GM23338 (cell line): ENCODE data around the gene TRIO. TPM values are rescaled to one million over a fixed set of nuclear protein-coding genes. Genes with fewer than 3 reads are reported as not detected.

Source experiments
- ATAC-seq: fragments of 200-7000 bp; cut with Tn5 transposase; 3 replicates; pipeline ENCODE4 v1.9.1; 2020
- DNase-seq: peaks from one replicate; pipeline ENCODE4 v3.0.0-alpha.2; 2015; ENCODE audit warnings: low spot score
- H2AFZ ChIP-seq: fragments of 200-600 bp; sonication (generic); 2 replicates; pipeline ENCODE4 v1.8.0; 2016; ENCODE audit warnings: antibody characterized with exemption, mild to moderate bottlenecking, moderate library complexity
- H3F3A ChIP-seq: fragments of 200-600 bp; sonication (generic); replicated peaks from 2 replicates; pipeline ENCODE4 v1.8.0; 2017; ENCODE audit warnings: antibody characterized with exemption, mixed run types, low read depth
- H3K27ac ChIP-seq: fragments of 200-600 bp; sonication (generic); 2 replicates; pipeline ENCODE4 v1.6.1; 2016; ENCODE audit warnings: low read depth
- H3K27me3 ChIP-seq: fragments of 200-600 bp; sonication (generic); 2 replicates; pipeline ENCODE4 v1.8.0; 2016; ENCODE audit warnings: mild to moderate bottlenecking, mixed run types, moderate library complexity; ENCODE audit not compliant: insufficient read depth
- H3K36me3 ChIP-seq: fragments of 200-600 bp; sonication (generic); 2 replicates; pipeline ENCODE4 v1.8.0; 2016; ENCODE audit warnings: mild to moderate bottlenecking; ENCODE audit not compliant: insufficient read depth
- H3K4me1 ChIP-seq: fragments of 200-600 bp; sonication (generic); 2 replicates; pipeline ENCODE4 v1.8.0; 2016; ENCODE audit warnings: mild to moderate bottlenecking, moderate library complexity; ENCODE audit not compliant: insufficient read depth
- H3K4me2 ChIP-seq: fragments of 200-600 bp; sonication (generic); 2 replicates; pipeline ENCODE4 v1.7.1; 2017; ENCODE audit warnings: mixed run types
- H3K4me3 ChIP-seq: fragments of 200-600 bp; sonication (generic); 2 replicates; pipeline ENCODE4 v1.6.1; 2016; ENCODE audit warnings: mixed run types
- H3K79me2 ChIP-seq: fragments of 200-600 bp; sonication (generic); replicated peaks from 2 replicates; pipeline ENCODE4 v1.8.0; 2017; ENCODE audit warnings: mild to moderate bottlenecking; ENCODE audit not compliant: insufficient read depth
- H3K9me2 ChIP-seq: fragments of 200-600 bp; sonication (generic); 2 replicates; pipeline ENCODE4 v1.8.0; 2017; ENCODE audit not compliant: insufficient read depth
- H4K20me1 ChIP-seq: fragments of 200-600 bp; sonication (generic); replicated peaks from 2 replicates; pipeline ENCODE4 v1.8.0; 2017; ENCODE audit warnings: mild to moderate bottlenecking; ENCODE audit not compliant: insufficient read depth
- H3K27ac Mint-ChIP-seq: 2 replicates; pipeline ENCODE4 v1.8.0; 2020; ENCODE audit warnings: inconsistent platforms, mild to moderate bottlenecking, moderate library complexity, mixed read lengths
- H3K27me3 Mint-ChIP-seq: 3 replicates; pipeline ENCODE4 v1.8.0; 2022; ENCODE audit warnings: low read depth, mild to moderate bottlenecking, moderate library complexity, mixed read lengths, inconsistent platforms; ENCODE audit not compliant: insufficient read depth, poor library complexity
- H3K36me3 Mint-ChIP-seq: 3 replicates; pipeline ENCODE4 v1.8.0; 2021; ENCODE audit warnings: low read depth, mild to moderate bottlenecking, inconsistent platforms, moderate library complexity, mixed read lengths
- H3K4me1 Mint-ChIP-seq: 3 replicates; pipeline ENCODE4 v1.8.0; 2020; ENCODE audit warnings: mild to moderate bottlenecking, inconsistent platforms, mixed read lengths
- H3K4me3 Mint-ChIP-seq: 3 replicates; pipeline ENCODE4 v1.8.0; 2021; ENCODE audit warnings: moderate library complexity, mild to moderate bottlenecking, inconsistent platforms, mixed read lengths
- H3K9me3 Mint-ChIP-seq: 3 replicates; pipeline ENCODE4 v1.8.0; 2020; ENCODE audit warnings: moderate library complexity, mild to moderate bottlenecking, inconsistent platforms, mixed read lengths
- CREB1 ChIP-seq: fragments of 250-450 bp; sonication (Bioruptor Pico); IDR thresholded peaks from 2 replicates; pipeline ENCODE4 v1.5.0; 2020; ENCODE audit warnings: low read depth, mild to moderate bottlenecking, moderate library complexity
- EZH2 ChIP-seq: fragments of 200-600 bp; sonication (generic); IDR thresholded peaks from one replicate; pipeline ENCODE4 v1.8.0; 2017; ENCODE audit warnings: antibody characterized with exemption, mild to moderate bottlenecking, low read depth; ENCODE audit not compliant: unreplicated experiment
- EZH2phosphoT487 ChIP-seq: fragments of 200-600 bp; sonication (generic); IDR thresholded peaks from one replicate; pipeline ENCODE4 v1.8.1; 2018; ENCODE audit warnings: antibody characterized with exemption; ENCODE audit not compliant: unreplicated experiment
- POLR2AphosphoS5 ChIP-seq: IDR thresholded peaks from 2 replicates; pipeline ENCODE4 v1.6.1; 2016; ENCODE audit warnings: antibody characterized with exemption, low read depth
- STAT1 ChIP-seq: IDR thresholded peaks from one replicate; pipeline ENCODE4 v1.6.1; 2016; ENCODE audit warnings: antibody characterized with exemption; ENCODE audit not compliant: unreplicated experiment
- ZNF331 ChIP-seq: fragments of 250-450 bp; sonication (Bioruptor Pico); IDR thresholded peaks from 2 replicates; pipeline ENCODE4 v1.5.0; 2020; ENCODE audit warnings: low read depth, mild to moderate bottlenecking, moderate library complexity
- ZNF462 ChIP-seq: fragments of 250-450 bp; sonication (Bioruptor Pico); IDR thresholded peaks from 2 replicates; pipeline ENCODE4 v1.5.0; 2020; ENCODE audit warnings: mild to moderate bottlenecking, moderate library complexity
- polyA plus RNA-seq: library from polyadenylated mRNA; unstranded; fragments of >200 nt; fragmentation: Nextera tagmentation; extraction: Ambion mirVana; gene quantifications from 2 replicates; pipeline ENCODE4 v1.2.1, GENCODE V29; 2016
- total RNA-seq: library from RNA; depleted of rRNA; stranded (reverse); fragments of >200 nt; shearing (Covaris generic); gene quantifications from 2 replicates; pipeline ENCODE4 v1.2.3, GENCODE V29; 2014

The TRIO gene
- total and polyA plus RNA-seq, 2 experiments from 2014 or later = 13.8 to 113 TPM

DNA sequence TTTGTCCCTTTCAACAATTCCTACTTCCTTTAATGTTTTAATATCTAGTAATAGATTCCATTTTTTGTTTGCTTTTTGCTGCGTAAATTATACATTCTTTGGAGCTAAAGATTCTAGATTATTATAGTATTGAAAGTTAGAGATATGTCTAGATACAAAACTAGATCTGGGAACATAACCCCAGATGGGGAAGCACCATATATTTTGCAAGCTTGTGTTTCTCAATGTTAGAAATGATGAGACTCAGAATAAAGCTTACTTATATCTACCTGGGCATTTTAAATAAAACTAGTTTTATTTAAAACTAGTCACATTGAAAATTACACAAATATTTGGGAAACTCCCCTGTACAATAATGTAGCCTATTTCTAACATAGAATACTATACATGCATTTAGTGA, 32.2 kb downstream of the TRIO start (continued):
- no peak for TF ChIP-seq ZNF462 (CRISPR knock-in tag)
- TF ChIP-seq CREB1 (CRISPR knock-in tag) = no peak
- TF ChIP-seq STAT1 = no peak

- no peak overlapping the region for H3K4me3 Mint-ChIP-seq
- Histone ChIP-seq H3K9me2 (no peaks in the 10 kb centered on the region), H2AFZ (no peak overlapping the region), H3K4me2 (no peak overlapping the region), H3F3A (no peaks in the 10 kb centered on the region), H3K4me3 (no peak overlapping the region), H3K36me3 (no peaks in the 10 kb centered on the region), H4K20me1 (peaks cover 41% of the 10 kb centered on the region), H3K4me1 (peaks cover 85% of the 10 kb centered on the region), H3K27me3 (no peaks in the 10 kb centered on the region), H3K79me2 (peaks cover 100% of the 10 kb centered on the region), H3K27ac (no peak overlapping the region)
- H3K27me3 Mint-ChIP-seq = peaks cover 10% of the 10 kb centered on the region
- no peaks in the 10 kb centered on the region for H3K9me3 Mint-ChIP-seq
- no peak overlapping the region for H3K27ac Mint-ChIP-seq
- DNase-seq = no peak
- ATAC-seq = no peak
- no peak for TF ChIP-seq STAT1
- no peak for TF ChIP-seq POLR2AphosphoS5
- no peak for TF ChIP-seq EZH2phosphoT487
- TF ChIP-seq EZH2 = no peak
- TF ChIP-seq ZNF331 (CRISPR knock-in tag) = no peak
- H3K4me1 Mint-ChIP-seq = peaks cover 65% of the 10 kb centered on the region
- no peaks in the 10 kb centered on the region for H3K36me3 Mint-ChIP-seq
Measured at GRCh38 chr5:14176888-14177287, 33.7 kb downstream of the TRIO start.
